NCI-H2171 treated with DMSO at 0.1 percent for 48 hours (cell line): Measurements from ENCODE around the gene UBASH3B.

Experiments
- DNase-seq: peaks from one replicate; lab custom pipeline; 2025; lab: John Stamatoyannopoulos, UW

UBASH3B gene

GRCh38 chr11:122755409-122755808 lies 99.9 kb downstream of the UBASH3B start:
- DNase-seq, result no peak

DNA sequence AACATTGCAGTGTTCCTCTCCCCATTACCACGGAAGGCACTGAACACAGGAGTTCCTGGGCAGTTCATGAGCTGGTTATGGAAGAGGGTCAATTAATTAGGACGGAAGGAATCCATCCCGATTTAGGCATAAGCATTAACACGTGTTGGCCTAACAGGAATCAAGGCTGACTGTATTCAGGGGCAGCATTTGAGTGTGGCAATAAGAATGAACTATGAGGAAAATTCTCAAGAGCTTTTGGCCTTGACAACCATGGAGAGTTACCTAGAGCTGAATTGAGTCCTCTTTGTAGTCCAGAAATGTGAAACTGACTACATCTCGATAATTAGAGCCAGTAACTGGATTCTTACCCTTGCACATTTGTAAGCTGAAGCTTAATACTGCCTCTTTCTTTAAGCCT lies 100.4 kb downstream of the UBASH3B start:
- no peak for DNase-seq

DNA sequence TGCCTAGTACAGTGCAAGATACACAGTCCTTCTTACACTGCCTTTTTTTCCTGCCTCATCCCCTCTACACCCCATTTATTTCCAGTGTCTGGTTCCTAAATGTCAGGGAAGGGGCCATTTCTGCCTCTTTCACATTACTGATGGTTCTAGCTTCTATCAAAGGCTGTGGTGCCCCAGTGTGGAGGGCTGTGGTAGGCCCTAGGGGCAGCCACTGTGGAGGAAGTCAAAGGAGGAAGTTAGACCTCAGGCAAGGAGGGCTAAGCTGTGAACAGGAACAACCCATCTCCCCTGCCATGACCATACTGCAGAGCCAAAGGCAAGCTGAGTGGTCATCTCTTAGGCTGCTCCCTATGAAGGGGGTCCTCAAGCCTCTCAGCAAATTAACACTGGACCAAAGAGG lies 100.9 kb downstream of the UBASH3B start:
- DNase-seq, result no peak

DNA sequence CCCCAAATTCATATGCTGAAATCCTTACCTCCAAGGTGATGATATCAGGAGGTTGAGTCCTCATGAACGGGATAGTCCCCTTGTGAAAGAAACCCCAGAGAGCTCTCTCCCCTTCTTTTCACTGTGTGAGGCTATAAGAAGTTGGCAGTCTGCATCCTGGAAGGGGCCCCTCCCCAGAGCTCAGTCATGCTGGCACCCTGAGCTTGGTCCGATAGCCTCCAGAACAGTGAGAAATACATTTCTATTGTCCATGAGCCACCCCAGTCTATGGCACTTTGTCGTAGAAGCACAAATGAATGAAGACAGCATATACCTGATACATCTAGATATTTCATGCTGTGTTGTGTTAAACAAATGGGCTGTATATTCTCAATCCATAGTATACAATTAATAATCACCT lies 101.7 kb downstream of the UBASH3B start:
- no peak for DNase-seq

- peak; percentile 4 for DNase-seq
Measured at GRCh38 chr11:122758339-122758738, 102.8 kb downstream of the UBASH3B start.

- DNase-seq, result no peak
Measured at GRCh38 chr11:122758974-122759373, 103.5 kb downstream of the UBASH3B start.

GRCh38 chr11:122763108-122763507 lies 107.6 kb downstream of the UBASH3B start:
- DNase-seq, result no peak

- no peak for DNase-seq
Measured at GRCh38 chr11:122764371-122765090, 109.0 kb downstream of the UBASH3B start.

- DNase-seq, result no peak
Measured at GRCh38 chr11:122765487-122766131, 110.1 kb downstream of the UBASH3B start.

GRCh38 chr11:122769126-122769780 lies 113.7 kb downstream of the UBASH3B start:
- DNase-seq, result no peak

DNA sequence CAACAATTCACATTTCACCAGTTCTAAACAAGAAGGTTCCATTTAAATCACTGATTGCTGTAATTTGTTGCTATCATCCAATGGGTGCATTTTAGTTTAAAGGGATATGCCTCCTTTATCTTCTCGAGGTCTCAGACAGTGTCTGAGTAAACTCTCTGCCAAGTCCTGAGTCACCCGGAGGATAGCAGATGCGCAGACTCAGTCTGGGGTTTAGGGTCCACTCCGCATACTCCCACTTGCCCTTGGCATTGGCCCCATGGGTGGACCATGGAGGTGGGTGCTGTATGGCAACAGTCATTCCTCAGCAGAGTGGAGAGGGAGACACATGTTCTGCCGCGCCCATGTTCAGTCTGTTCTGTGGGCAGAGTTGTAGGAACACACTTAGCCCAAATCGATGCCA lies 117.4 kb downstream of the UBASH3B start:
- no peak for DNase-seq

DNA sequence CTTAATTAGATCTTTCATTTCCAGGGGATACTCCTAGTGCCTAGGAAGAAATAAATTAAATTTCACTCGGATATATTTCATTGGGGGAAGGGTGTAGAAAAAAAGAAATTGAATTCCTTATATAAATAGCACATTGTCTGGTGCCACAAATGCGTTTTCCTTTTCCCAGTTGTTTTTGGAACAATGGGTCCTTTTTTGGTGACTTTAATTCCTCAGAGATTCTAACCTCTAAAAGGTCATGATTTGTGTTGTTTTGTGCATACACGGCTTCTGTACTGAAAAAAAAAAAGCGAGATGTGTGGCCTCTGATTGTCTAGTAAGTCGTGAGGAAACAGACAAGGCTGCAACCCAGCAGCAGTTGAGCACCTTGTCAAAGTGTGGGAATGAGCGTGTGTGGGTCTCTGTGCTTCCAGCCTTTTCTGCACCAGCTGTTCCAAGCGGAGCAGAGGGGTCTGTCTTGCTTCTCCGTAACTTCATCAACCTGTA lies 118.3 kb downstream of the UBASH3B start:
- DNase-seq, result no peak

- no peak for DNase-seq
Measured at GRCh38 chr11:122775675-122776271, 120.3 kb downstream of the UBASH3B start.

DNA sequence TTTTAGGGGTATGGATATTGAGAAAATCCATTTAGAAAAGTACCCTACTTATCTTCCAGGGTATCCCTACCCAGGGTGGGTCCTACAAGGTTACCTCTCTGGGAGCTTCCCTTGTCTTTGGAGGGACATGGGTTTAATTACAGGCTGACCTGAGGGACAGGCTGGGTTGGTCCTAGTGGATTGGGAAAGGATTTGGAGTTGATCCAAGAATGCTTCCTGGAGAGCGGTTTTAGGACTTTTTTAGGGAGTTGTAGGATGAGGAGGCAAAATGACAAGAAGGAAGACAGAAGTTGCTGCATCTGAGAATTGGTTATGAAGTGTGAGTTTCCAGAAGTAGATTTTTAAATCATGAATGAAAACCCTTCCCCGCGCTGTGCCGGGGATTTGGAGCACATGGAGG lies 121.0 kb downstream of the UBASH3B start:
- no peak for DNase-seq

GRCh38 chr11:122777343-122777742 lies 121.8 kb downstream of the UBASH3B start:
- no peak for DNase-seq

DNA sequence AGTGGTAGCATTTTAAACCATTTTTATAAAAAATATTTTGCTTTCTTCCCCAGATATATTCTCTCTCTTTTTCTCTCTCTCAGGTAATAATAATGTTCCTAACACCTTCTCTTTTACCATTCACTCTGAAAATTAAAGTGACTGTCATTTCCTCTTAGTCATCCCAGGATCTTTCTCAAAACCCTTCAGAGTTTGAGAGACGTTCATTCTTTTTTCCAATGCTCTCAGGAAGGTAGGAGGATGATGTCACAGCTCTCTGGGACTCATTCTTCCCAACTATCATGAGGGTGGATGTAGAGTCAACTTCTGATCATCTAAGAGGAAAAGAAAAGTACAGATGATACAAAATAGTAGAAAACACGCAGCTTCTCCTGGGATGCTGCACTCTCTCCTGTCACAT lies 122.6 kb downstream of the UBASH3B start:
- no peak for DNase-seq

GRCh38 chr11:122779047-122779629 lies 123.6 kb downstream of the UBASH3B start:
- no peak for DNase-seq

DNA sequence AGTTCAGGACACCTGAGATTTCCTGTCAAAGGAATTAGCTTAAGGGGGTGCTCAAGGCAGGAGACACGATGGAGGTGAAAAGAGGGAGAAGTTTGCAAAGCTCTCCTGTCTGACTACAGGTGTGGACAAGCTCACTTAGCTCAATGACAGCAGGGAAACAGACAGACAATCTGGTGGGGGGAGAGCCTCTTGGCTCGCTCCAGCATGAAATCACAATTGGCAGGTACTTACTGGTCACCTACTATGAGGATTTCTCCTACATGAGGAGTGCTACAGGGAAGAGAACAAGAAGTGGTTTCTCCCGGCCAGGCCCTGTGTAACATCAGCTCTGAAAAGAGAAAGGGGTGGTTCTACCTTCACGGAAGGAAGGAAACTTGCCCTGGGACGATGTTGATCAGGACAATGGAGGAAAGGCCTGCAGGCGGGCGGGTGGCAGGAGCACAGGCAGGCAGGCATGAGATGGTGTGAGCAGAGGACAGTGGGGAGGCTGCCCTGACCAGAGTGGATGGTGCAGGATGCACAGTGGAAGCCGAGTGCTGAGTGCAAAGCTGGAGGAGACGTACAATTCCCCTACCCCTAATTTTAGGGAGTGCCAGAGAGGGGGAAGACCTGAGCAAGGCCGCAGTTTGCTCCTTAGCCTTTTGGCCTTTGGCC lies 124.9 kb downstream of the UBASH3B start:
- DNase-seq, result no peak

DNA sequence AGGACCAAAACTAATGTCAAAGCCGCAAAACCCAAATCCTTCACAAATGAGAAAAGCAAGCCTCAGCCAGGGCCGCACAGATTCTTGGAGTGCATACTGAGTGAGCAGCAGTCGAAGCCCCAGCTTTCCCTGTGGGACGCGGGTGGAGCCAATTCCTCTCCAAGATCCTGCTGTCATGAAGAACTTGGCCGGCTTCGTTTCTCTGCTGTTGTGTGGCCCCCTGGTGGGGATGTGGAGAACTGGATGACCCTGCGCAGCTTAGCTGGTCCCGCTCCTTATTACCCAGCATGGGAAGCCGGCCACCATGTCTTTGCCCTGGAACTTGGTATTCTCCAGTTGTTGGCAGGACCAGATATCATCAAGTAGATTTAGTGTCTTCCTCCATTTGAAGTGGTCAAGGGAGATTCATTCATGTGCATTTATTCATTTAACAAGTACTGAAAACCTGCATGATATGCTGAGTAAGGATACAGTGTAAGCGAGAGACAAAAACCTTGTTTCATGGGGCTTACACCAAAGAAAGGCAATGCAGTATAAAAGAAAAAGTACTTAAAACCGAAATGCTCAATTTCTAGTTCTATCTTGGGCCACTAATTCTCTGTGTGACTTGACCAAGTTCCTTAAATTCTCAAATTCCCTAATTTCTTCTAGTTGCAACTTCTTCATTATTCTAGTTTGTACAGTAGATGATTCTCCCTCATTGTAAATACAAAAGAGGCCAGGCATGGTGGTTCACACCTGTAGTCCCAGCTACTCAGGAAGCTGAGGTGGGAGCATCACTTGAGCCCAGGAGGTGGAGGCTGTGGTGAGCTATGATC lies 126.1 kb downstream of the UBASH3B start:
- peak; percentile 69 for DNase-seq

DNA sequence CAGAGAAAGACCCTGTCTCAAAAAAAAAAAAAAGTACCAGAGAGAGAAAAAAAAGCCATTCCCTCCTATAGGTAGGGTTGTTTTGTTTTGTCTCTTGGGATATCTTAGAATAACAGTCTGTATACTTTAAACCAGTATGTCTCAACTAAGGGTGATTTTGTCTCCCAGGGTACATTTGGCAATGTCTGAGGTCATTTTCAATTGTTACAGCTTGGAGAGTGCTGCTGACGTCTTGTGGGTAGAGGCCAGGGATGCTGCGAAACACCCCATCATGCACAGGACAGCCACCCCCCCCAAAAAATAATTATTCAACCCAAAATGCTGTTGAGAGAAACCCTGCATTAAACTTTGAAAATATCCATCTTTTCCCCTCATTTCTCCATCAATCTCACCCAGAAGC lies 126.7 kb downstream of the UBASH3B start:
- no peak for DNase-seq
